ENCODE measurements around the gene SULT1C4. TPM values are rescaled to one million over a fixed set of nuclear protein-coding genes. Genes with fewer than 3 reads are reported as not detected.

The SULT1C4 gene
- total RNA-seq: not detected in 2 replicates

DNA sequence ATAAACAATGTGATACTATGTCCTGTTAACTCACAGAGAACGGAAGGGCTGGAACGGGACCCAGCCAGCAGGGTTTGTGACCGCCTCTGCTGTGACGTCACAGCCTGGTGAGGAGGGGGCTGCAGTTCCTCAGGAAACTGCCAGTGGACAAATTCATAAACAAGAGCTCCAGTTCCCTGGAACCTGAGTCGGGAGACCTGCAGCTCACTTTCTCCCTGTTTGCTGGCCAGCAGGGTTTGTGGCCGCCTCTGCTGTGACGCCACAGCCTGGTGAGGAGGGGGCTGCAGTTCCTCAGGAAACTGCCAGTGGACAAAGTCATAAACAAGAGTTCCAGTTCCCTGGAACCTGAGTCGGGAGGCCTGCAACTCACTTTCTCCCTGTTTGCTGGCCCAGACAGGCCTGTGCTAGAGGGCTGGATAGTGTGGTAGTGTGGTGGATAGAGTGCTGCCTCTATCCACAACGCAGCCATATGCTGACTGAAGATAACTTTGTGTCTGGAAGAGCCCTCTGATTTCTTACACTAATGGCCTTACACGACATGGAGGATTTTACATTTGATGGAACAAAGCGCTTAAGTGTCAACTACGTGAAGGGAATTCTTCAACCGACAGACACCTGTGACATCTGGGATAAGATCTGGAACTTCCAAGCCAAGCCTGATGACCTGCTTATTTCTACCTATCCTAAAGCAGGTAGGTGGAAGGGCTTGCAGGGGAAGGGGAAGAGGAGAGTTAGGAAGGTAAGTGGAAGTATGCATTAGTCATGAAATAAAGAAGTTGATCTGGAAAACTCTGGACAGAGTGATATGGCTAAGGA lies at the start of gene SULT1C4:
SULT1C4 (plus strand) TSS at position 140 of the 816 bp plus-strand sequence; CDS start at position 524, 384 bp downstream.

Small RNA genes within 50 kb of the gene (small RNA-seq; reads per million reads assigned to genes)
- not detected for gene SMIM12P1

Other genes starting within 250 kb of the SULT1C4 start
- not detected in 2 replicates for gene SULT1C3, start 138.0 kb upstream of the SULT1C4 start, total RNA-seq
- gene SULT1C2, start 89.1 kb upstream of the SULT1C4 start, total RNA-seq: not detected in 2 replicates
- 27.3 and 36.9 TPM in 2 replicates for gene GCC2, start 71.3 kb downstream of the SULT1C4 start, total RNA-seq
- 29.1 and 82.7 TPM in 2 replicates for gene LIMS1, start 156.5 kb downstream of the SULT1C4 start, total RNA-seq

Measured in placental epithelial cell (primary cell).